Measurements from ENCODE around the gene DCST1. TPM values are rescaled to one million over a fixed set of nuclear protein-coding genes. Genes with fewer than 3 reads are reported as not detected.

Gene DCST1
- total and polyA plus RNA-seq, 2 of the 13 experiments (the other 11 are each of a cell fraction or from before 2014, with no cell fraction given): 0.04 TPM; not detected in 1

DNA sequence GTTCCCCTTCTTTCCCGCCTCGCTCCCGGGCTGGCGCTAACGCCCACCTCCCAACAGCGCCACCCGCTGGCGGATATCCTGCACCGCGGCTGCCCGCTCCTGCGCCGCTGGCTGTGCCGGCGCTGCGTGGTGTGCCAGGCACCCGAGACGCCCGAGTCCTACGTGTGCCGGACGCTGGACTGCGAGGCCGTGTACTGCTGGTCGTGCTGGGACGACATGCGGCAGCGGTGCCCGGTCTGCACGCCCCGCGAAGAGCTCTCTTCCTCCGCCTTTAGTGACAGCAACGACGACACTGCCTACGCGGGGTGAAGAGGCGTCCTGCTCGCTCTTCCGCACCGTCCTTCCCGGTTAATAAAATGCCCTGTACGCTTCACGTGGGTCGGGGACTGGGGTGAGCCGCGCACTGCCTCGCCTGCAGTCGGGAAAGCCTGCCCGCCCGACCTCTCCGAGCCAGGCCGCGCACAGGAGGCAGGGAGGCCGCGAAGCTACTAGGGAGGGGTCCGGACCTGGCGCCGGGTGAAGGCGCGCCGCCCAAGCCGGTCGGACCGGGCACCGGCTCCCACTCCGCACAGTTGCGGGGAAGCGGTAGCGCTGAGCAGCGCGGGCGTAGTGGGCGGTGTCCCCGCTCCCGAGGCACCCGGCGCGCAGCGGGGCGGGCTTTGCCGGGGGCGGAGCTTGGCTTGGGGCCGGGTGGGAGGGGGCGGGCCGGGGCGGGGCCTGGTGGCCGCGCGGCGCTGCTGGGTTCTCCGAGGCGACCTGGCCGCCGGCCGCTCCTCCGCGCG, 17.1 kb downstream of the DCST1 start, which contains the start of gene ADAM15 (continued):
- TF ChIP-seq, protein P1, sequence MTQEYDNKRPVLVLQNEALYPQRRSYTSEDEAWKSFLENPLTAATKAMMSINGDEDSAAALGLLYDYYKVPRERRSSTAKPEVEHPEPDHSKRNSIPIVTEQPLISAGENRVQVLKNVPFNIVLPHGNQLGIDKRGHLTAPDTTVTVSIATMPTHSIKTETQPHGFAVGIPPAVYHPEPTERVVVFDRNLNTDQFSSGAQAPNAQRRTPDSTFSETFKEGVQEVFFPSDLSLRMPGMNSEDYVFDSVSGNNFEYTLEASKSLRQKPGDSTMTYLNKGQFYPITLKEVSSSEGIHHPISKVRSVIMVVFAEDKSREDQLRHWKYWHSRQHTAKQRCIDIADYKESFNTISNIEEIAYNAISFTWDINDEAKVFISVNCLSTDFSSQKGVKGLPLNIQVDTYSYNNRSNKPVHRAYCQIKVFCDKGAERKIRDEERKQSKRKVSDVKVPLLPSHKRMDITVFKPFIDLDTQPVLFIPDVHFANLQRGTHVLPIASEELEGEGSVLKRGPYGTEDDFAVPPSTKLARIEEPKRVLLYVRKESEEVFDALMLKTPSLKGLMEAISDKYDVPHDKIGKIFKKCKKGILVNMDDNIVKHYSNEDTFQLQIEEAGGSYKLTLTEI (CRISPR knock-in tag; conservative IDR thresholded peaks at IDR 0.05): no peak
- TF ChIP-seq SSRP1 (CRISPR knock-in tag; IDR thresholded peaks at IDR 0.05): peak; percentile 93
- TF ChIP-seq, protein P2, sequence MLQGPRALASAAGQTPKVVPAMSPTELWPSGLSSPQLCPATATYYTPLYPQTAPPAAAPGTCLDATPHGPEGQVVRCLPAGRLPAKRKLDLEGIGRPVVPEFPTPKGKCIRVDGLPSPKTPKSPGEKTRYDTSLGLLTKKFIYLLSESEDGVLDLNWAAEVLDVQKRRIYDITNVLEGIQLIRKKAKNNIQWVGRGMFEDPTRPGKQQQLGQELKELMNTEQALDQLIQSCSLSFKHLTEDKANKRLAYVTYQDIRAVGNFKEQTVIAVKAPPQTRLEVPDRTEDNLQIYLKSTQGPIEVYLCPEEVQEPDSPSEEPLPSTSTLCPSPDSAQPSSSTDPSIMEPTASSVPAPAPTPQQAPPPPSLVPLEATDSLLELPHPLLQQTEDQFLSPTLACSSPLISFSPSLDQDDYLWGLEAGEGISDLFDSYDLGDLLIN (CRISPR knock-in tag; IDR thresholded peaks at IDR 0.05; ENCODE audit: borderline replicate concordance): peak; percentile 56; the same call in 1 of the 2 replicates
- peak; percentile 22; the same call in 1 of the 2 replicates for TF ChIP-seq FOSL2 (CRISPR knock-in tag; IDR thresholded peaks at IDR 0.05)
- TF ChIP-seq ZNF547 (CRISPR knock-in tag; IDR thresholded peaks at IDR 0.05): peak; percentile 81; the same call in 1 of the 2 replicates
- TF ChIP-seq HDAC1 (CRISPR knock-in tag; IDR thresholded peaks at IDR 0.05): peak; percentile 91
- TF ChIP-seq DMAP1 (CRISPR knock-in tag; IDR thresholded peaks at IDR 0.05): peak; percentile 70
- peak; percentile 63; the same call in 1 of the 2 replicates for TF ChIP-seq ZNF746 (CRISPR knock-in tag; IDR thresholded peaks at IDR 0.05)
- TF ChIP-seq CHD4 (IDR thresholded peaks at IDR 0.05; ENCODE audit: borderline replicate concordance, low read length): no peak
- TF ChIP-seq CBFB (CRISPR knock-in tag; IDR thresholded peaks at IDR 0.05): peak; percentile 52
- TF ChIP-seq KLF16 (CRISPR knock-in tag; IDR thresholded peaks at IDR 0.05): peak in 1 of 2 experiments; percentile 72; a peak in 1 of 4 replicates
- peak; percentile 77; the same call in 1 of the 2 replicates for TF ChIP-seq HNRNPL (IDR thresholded peaks at IDR 0.05; ENCODE audit: low read depth, low read length)
- TF ChIP-seq, protein P3, sequence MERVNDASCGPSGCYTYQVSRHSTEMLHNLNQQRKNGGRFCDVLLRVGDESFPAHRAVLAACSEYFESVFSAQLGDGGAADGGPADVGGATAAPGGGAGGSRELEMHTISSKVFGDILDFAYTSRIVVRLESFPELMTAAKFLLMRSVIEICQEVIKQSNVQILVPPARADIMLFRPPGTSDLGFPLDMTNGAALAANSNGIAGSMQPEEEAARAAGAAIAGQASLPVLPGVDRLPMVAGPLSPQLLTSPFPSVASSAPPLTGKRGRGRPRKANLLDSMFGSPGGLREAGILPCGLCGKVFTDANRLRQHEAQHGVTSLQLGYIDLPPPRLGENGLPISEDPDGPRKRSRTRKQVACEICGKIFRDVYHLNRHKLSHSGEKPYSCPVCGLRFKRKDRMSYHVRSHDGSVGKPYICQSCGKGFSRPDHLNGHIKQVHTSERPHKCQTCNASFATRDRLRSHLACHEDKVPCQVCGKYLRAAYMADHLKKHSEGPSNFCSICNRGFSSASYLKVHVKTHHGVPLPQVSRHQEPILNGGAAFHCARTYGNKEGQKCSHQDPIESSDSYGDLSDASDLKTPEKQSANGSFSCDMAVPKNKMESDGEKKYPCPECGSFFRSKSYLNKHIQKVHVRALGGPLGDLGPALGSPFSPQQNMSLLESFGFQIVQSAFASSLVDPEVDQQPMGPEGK (CRISPR knock-in tag; IDR thresholded peaks at IDR 0.05): 0 out of 2 replicates have a peak, but pooled peaks have one; percentile 27
- TF ChIP-seq REL (CRISPR knock-in tag; conservative IDR thresholded peaks at IDR 0.05): peak; percentile 76; the same call in 1 of the 2 replicates
- peak; percentile 82 for TF ChIP-seq MTA1 (CRISPR knock-in tag; IDR thresholded peaks at IDR 0.05; ENCODE audit: borderline replicate concordance)
- TF ChIP-seq CCDC6 (CRISPR knock-in tag; IDR thresholded peaks at IDR 0.05): peak; percentile 81
- TF ChIP-seq, protein P4, sequence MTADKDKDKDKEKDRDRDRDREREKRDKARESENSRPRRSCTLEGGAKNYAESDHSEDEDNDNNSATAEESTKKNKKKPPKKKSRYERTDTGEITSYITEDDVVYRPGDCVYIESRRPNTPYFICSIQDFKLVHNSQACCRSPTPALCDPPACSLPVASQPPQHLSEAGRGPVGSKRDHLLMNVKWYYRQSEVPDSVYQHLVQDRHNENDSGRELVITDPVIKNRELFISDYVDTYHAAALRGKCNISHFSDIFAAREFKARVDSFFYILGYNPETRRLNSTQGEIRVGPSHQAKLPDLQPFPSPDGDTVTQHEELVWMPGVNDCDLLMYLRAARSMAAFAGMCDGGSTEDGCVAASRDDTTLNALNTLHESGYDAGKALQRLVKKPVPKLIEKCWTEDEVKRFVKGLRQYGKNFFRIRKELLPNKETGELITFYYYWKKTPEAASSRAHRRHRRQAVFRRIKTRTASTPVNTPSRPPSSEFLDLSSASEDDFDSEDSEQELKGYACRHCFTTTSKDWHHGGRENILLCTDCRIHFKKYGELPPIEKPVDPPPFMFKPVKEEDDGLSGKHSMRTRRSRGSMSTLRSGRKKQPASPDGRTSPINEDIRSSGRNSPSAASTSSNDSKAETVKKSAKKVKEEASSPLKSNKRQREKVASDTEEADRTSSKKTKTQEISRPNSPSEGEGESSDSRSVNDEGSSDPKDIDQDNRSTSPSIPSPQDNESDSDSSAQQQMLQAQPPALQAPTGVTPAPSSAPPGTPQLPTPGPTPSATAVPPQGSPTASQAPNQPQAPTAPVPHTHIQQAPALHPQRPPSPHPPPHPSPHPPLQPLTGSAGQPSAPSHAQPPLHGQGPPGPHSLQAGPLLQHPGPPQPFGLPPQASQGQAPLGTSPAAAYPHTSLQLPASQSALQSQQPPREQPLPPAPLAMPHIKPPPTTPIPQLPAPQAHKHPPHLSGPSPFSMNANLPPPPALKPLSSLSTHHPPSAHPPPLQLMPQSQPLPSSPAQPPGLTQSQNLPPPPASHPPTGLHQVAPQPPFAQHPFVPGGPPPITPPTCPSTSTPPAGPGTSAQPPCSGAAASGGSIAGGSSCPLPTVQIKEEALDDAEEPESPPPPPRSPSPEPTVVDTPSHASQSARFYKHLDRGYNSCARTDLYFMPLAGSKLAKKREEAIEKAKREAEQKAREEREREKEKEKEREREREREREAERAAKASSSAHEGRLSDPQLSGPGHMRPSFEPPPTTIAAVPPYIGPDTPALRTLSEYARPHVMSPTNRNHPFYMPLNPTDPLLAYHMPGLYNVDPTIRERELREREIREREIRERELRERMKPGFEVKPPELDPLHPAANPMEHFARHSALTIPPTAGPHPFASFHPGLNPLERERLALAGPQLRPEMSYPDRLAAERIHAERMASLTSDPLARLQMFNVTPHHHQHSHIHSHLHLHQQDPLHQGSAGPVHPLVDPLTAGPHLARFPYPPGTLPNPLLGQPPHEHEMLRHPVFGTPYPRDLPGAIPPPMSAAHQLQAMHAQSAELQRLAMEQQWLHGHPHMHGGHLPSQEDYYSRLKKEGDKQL (CRISPR knock-in tag; IDR thresholded peaks at IDR 0.05; ENCODE audit: low read depth): 0 out of 2 replicates have a peak, but pooled peaks have one; percentile 39
- 0 out of 2 replicates have a peak, but pooled peaks have one; percentile 33 for TF ChIP-seq BORCS8-MEF2B (CRISPR knock-in tag; IDR thresholded peaks at IDR 0.05)
- peak; percentile 52; the same call in 1 of the 2 replicates for TF ChIP-seq TAF1 (CRISPR knock-in tag; IDR thresholded peaks at IDR 0.05)
